ENCODE data around the gene ARRDC4. TPM values are rescaled to one million over a fixed set of nuclear protein-coding genes. Genes with fewer than 3 reads are reported as not detected.

ARRDC4 gene
- total RNA-seq, 1 donor from 2014 or later: 31.6 TPM

DNA sequence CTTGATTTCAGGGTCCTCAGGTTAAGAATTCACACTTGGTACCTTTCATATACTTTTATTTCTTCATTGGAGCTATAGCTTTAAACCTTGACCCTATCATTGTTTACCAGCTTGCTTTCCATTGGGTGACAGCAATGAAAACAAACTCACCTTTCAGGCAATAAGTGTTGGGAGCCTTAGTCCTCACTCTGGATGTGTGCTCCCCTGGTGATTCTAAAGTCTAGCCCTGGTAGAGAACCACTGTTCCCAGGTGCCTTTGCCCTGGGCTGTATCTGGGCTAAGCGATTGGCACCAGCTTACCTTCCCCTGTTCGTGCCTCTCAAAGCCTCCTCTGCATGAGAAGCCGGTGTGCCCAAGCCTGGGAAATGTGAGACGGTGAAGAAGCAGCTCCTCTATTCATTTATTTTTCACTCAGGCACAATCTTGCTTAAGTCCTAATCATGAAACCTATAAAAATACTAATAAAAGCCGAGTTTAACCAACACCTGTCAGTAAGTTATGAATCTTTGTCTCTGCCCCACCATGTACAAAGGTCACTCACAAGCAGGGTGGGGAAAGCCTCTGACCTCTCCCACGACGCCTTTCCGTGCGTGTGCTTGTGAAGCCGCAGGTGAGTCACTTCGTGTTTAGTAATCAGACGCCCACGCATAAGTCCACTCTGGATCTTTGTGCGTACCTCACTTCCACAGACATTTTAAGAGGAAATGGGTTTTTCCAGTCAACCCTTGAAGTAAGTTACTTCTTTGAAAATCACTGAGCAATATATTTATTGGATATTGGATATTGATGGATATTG is 12.8 kb upstream of the ARRDC4 start:
- DNase-seq: no peak
- no peaks in the 10 kb centered on the region for H3K4me1 ChIP-seq
- no peaks in the 10 kb centered on the region for H3K27me3 ChIP-seq
- no peak overlapping the region for H3K4me3 ChIP-seq
- TF ChIP-seq CTCF (IDR thresholded peaks at IDR 0.05): no peak
- intact Hi-C loops (cut with DNase I): no loop called here
- no peak overlapping the region for H3K27ac ChIP-seq
- no peaks in the 10 kb centered on the region for H3K9me3 ChIP-seq
- ATAC-seq: no peak
- no peaks in the 10 kb centered on the region for H3K36me3 ChIP-seq

DNA sequence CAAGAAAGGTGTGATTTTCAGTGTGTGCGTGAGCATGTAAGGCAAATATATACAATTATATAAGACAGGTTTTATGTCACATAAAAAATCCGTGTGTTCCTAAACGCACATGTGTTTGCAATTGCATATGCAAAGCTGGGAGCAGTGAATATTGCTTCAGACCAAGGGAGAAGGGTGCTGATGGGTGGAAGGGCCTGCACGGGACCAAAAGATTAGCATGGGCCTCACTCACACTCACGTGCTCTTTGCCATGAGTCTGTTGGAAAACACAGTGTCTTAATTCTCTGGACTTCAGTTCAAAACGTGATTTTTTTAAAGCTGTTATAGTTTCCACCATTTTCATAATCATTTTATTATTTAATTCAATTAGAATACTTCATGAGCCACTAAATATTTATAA is 7.2 kb upstream of the ARRDC4 start:
- intact Hi-C loops (cut with DNase I): no loop called here
- ATAC-seq: no peak
- H3K4me1 ChIP-seq: no peaks in the 10 kb centered on the region

DNA sequence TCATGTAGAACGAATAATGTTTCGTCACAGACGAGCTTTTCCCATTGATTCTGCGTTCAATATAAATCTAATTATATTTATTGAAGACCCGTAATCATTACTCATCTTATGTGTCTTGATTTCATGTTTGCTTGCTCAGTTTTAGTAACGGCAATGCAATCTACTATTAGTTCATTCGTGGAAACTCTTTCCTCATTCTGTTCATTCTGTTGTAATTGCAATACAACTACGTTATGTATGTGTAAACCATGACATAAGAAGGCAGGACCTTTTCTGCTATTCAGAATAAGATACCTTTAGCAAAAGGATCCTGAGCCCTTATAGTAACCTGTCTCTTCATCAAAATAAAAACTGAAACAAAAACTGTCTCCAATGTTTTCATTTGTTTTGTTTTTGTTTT is 6.8 kb upstream of the ARRDC4 start:
- Histone ChIP-seq H3K36me3 (no peaks in the 10 kb centered on the region), H3K27ac (no peak overlapping the region), H3K4me1 (no peaks in the 10 kb centered on the region), H3K9me3 (no peaks in the 10 kb centered on the region), H3K4me3 (no peak overlapping the region), H3K27me3 (no peaks in the 10 kb centered on the region)
- ATAC-seq (no peak), DNase-seq (no peak)
- no peak for TF ChIP-seq CTCF (IDR thresholded peaks at IDR 0.05)
- intact Hi-C loops (cut with DNase I): no loop called here

More for the DNA sequence above, 7.2 kb upstream of the ARRDC4 start:
- DNase-seq: no peak
- no peak for TF ChIP-seq CTCF (IDR thresholded peaks at IDR 0.05)
- Histone ChIP-seq H3K36me3 (no peaks in the 10 kb centered on the region), H3K4me3 (no peak overlapping the region), H3K27ac (no peak overlapping the region), H3K27me3 (no peaks in the 10 kb centered on the region), H3K9me3 (no peaks in the 10 kb centered on the region)

- Histone ChIP-seq H3K36me3 (no peaks in the 10 kb centered on the region), H3K4me1 (peaks cover 5% of the 10 kb centered on the region), H3K9me3 (no peaks in the 10 kb centered on the region), H3K27ac (no peak overlapping the region), H3K4me3 (no peak overlapping the region), H3K27me3 (no peaks in the 10 kb centered on the region)
- DNase-seq (no peak), ATAC-seq (no peak)
- TF ChIP-seq CTCF (IDR thresholded peaks at IDR 0.05): no peak
- intact Hi-C loops (cut with DNase I): no loop called here
Observed at GRCh38 chr15:97955035-97955434, 5.5 kb upstream of the ARRDC4 start.

- Histone ChIP-seq H3K4me3 (no peak overlapping the region), H3K27ac (no peak overlapping the region), H3K9me3 (no peaks in the 10 kb centered on the region), H3K36me3 (no peaks in the 10 kb centered on the region), H3K4me1 (peaks cover 5% of the 10 kb centered on the region), H3K27me3 (no peaks in the 10 kb centered on the region)
- no peak for ATAC-seq
- no peak for DNase-seq
- no peak for TF ChIP-seq CTCF (IDR thresholded peaks at IDR 0.05)
- intact Hi-C loops (cut with DNase I): no loop called here
Observed at GRCh38 chr15:97955529-97955928, 5.0 kb upstream of the ARRDC4 start.

Measured in upper lobe of right lung (tissue), 1 donor.